Measurements from ENCODE around the gene TK1. TPM values are rescaled to one million over a fixed set of nuclear protein-coding genes. Genes with fewer than 3 reads are reported as not detected.

The TK1 gene
- total RNA-seq, 2 experiments from 2014 or later, result 93.1 to 97.8 TPM

DNA sequence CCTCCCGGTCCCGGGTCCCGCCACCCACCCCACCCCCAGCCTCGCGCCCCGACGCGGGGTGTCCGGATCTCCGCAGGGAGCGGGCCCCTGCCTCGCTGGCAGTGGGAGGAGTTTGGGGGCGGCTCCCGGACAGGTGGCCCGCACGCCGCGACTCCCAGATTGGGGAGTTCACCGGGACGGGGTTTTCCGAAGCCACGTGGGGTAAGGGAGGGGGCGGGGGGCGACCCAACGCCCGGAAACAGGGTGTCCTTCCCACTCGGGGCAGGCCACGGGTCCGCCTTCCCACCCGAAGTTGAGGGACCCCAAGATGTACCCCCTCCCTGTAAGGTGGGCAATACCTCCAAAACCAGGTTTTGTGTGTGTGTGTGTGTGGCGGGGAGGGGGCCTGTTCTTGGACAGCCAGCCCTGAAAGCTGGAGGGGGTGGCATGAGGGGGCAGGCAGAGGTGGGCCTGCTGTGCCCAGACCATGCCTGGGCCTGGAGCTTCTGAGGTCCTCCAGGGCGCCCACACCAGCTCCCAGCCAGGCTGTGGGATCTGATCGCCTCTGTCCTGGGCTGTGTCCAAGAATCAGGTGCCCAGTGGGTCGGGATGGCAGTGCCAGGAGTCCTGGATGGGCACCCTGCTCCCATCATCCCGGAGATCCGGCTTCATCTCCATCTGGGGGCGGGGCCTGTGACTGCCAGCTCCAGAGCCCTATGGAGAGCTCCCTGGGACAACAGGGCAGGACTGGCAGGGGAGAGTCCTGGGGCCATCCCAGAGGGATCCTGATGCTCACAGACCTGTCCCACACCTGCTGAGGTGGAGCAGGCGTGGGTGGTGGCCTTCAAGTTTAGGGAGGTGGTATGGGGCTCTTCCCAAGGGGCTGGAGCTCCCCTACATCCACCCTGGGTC, 17.7 kb downstream of the TK1 start:
- peak overlapping the region; percentile 65 for H3K4me3 Mint-ChIP-seq
- DNase-seq (peak; percentile 55), ATAC-seq (ENCODE audit: low read depth) (peak; percentile 32)
- no peak overlapping the region for H3K27ac Mint-ChIP-seq
- POLR2A ChIA-PET, result interaction anchor here (0.9 to 1.6 kb wide), 6 partner anchors 17 to 44 kb away, joined by 3 to 6 read pairs (median 5); no protein-coding TSS in a partner anchor
- no peaks in the 10 kb centered on the region for H3K9me3 Mint-ChIP-seq
- H3K27me3 Mint-ChIP-seq, result no peaks in the 10 kb centered on the region
- H3K4me1 Mint-ChIP-seq, result peaks cover 24% of the 10 kb centered on the region
- peaks cover 7% of the 10 kb centered on the region for H3K36me3 Mint-ChIP-seq

DNA sequence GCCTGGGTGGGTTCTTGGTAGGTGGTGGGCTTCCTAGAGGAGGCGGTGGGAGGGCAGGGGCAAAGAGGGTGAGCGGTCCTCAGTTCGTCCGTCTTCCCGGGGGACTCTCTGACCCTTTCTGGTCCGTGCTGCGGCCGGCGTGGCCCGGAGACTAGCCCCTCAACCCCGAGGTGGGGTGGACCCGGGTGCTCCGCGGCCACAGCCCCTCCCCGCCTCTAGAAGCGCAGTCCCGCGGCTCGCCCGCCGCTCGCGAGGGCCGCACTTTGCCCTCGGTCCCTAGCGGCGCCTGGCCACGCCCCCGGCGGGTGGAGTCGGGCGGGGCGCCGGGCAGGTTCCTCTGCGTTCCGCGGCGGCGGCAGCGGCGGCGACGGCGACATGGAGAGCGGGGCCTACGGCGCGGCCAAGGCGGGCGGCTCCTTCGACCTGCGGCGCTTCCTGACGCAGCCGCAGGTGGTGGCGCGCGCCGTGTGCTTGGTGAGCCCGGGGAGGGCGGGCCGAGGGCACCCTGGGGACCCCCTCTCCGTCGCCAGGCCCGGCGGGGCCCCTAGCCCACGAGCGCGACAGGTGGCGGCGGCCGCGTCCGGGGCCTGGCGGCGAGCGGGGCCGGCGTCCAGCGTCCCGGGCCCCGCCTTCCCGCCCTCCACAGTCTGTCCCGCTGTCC, 18.5 kb downstream of the TK1 start, which contains the start of gene SYNGR2:
SYNGR2 (plus strand) TSS at position 340 of the 661 bp plus-strand sequence; CDS start at position 376, 36 bp downstream.
- DNase-seq (peak; percentile 97), ATAC-seq (ENCODE audit: low read depth) (peak; percentile 88)
- POLR2A ChIA-PET, result interaction anchor here (1.1 to 1.6 kb wide), 2 partner anchors 24 to 30 kb away, joined by 5 read pairs; no protein-coding TSS in a partner anchor
- Mint-ChIP-seq H3K27me3 (peaks cover 1% of the 10 kb centered on the region), H3K4me3 (peak within 1 kb of the TSS; percentile 65), H3K36me3 (peaks cover 4% of the 10 kb centered on the region), H3K9me3 (no peaks in the 10 kb centered on the region), H3K27ac (peak within 1 kb of the TSS; percentile 54), H3K4me1 (peaks cover 17% of the 10 kb centered on the region)

DNA sequence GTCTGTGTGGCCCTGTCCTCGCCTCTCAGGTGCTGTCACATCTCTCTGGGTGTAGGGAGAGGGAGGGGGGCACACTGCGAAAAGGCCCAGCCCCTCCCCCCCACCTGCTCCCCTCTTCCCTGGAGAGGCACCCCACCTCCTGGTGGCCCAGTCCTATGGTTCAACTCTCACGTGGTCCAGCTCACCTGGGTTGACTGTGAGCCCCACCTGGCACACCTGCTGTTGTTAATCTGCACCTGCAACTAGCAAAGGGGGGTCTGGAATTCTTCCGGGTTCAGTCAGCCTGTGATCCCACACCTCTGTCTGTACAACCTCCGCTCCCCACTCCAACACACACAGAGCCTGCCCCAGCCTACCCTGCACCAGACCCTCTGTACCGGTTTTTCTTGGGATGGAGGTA, 20.4 kb downstream of the TK1 start:
- POLR2A ChIA-PET, result interaction anchor here (0.7 kb wide), 1 partner anchor 279 kb away, joined by 7 read pairs; no protein-coding TSS in a partner anchor
- peaks cover under 1% of the 10 kb centered on the region for H3K36me3 Mint-ChIP-seq
- no peak for DNase-seq
- H3K27me3 Mint-ChIP-seq, result peaks cover 1% of the 10 kb centered on the region
- H3K27ac Mint-ChIP-seq, result no peak overlapping the region
- ATAC-seq (ENCODE audit: low read depth), result no peak
- no peak overlapping the region for H3K4me3 Mint-ChIP-seq
- no peaks in the 10 kb centered on the region for H3K9me3 Mint-ChIP-seq
- H3K4me1 Mint-ChIP-seq, result peaks cover 2% of the 10 kb centered on the region

DNA sequence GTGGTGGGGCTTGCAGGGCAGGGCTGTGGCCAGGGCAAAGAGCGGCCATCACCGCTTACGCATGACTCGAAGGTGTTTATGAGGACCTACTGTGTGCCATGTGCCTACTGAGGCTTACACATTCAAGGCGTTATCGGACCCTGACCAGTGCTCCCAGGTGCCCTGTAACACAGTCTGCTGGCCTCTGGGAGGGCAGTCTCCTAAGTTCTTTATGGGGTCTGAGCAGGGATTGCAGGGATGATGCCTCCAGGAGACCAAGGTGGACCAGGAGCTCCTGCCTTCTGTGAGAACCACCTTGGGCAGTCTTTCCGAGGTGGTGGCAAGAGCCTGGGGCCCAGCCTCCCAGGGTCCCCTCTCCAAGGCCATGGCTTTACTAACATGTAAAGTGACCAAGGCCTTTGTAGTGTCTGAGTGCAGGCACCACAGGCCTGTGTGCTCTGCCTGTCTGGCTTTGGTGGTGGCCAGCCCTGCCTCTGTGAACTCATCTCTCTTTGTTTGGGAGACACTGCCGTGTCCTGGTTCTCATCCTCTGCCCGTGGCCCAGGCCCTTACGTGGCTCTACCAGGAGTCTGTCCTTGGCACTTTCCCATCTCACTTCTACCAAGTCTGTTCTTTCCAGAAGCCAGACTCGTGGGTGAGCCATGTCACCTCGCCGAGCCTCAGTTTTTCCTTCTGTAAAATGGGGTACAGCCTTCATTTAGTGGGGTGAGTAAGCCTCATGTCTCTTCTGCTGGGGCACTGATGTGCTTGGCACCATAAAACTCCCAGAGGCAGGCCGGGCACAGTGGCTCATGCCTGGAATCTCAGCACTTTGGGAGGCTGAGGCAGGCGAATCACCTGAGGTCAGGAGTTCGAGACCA, 21.9 kb downstream of the TK1 start:
- Mint-ChIP-seq H3K36me3 (no peaks in the 10 kb centered on the region), H3K4me1 (no peaks in the 10 kb centered on the region), H3K4me3 (no peak overlapping the region), H3K27ac (no peak overlapping the region), H3K27me3 (peaks cover 1% of the 10 kb centered on the region), H3K9me3 (no peaks in the 10 kb centered on the region)
- POLR2A ChIA-PET, result no interaction called here
- ATAC-seq (ENCODE audit: low read depth), result no peak
- DNase-seq, result no peak

DNA sequence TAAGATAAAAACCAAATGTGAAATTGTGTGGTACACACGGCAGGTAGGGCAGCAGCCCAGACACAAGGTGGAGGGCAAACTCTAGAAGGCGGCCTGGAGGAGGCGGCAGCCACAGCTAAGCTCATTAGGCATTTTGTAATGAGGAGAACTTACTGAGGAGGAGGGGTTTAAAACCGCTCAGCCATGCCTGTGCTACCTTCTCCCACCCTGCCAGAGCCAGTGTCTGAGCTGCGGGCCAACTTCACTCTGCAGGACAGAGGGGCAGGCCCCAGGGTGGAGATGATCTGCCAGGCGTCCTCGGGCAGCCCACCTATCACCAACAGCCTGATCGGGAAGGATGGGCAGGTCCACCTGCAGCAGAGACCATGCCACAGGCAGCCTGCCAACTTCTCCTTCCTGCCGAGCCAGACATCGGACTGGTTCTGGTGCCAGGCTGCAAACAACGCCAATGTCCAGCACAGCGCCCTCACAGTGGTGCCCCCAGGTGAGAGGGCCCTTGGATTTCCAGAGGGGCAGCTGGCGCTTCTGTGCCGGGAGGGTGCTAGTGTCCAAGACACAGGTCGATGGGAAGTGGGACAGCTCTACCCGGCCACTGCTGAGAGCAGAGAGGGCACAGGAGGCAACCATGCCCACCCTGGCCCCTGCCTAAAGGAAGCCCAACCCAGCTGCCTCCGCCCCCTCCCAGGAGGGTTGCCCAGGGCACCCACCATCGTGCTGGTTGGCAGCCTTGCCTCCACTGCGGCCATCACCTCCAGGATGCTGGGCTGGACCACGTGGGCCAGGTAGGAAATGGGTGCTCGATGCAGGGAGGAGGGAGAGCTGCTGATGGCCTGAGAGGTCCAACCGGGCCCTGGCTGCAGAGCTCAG, 22.7 kb downstream of the TK1 start:
- H3K27ac Mint-ChIP-seq, result no peak overlapping the region
- ATAC-seq (ENCODE audit: low read depth), result no peak
- no peaks in the 10 kb centered on the region for H3K9me3 Mint-ChIP-seq
- POLR2A ChIA-PET, result no interaction called here
- H3K27me3 Mint-ChIP-seq, result peaks cover 1% of the 10 kb centered on the region
- no peak for DNase-seq
- H3K4me1 Mint-ChIP-seq, result no peaks in the 10 kb centered on the region
- no peak overlapping the region for H3K4me3 Mint-ChIP-seq
- no peaks in the 10 kb centered on the region for H3K36me3 Mint-ChIP-seq

DNA sequence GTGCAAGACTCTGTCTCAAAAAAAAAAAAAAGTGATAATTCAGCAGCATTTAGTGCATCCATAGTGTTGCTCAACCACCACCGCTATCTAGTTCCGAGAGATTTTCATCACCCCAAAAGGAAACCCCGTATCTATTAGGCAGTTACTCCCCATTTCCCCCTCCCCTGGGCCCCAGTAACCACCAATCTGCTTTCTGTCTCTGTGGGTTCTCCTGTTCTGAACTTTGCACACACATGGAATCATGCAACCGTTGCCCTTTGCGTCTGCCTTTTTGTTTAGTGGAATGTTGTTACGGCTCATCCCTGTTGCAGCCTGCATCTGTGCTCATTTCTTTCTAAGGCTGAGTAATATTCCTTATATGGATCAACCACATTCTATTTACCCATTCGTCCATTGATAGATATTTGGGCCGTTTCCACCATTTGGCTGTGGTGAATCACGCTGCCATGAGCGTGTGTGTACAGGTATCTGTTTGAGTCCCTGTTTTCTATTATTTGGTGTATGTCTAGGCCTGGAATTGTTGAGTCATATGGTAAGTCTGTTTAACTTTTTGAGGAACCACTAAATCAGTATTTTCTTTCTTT, 27.2 kb downstream of the TK1 start:
- no peak for DNase-seq
- Mint-ChIP-seq H3K4me1 (peaks cover 4% of the 10 kb centered on the region), H3K4me3 (no peak overlapping the region), H3K27me3 (peaks cover 1% of the 10 kb centered on the region), H3K27ac (no peak overlapping the region), H3K36me3 (no peaks in the 10 kb centered on the region), H3K9me3 (no peaks in the 10 kb centered on the region)
- POLR2A ChIA-PET, result no interaction called here
- no peak for ATAC-seq (ENCODE audit: low read depth)

DNA sequence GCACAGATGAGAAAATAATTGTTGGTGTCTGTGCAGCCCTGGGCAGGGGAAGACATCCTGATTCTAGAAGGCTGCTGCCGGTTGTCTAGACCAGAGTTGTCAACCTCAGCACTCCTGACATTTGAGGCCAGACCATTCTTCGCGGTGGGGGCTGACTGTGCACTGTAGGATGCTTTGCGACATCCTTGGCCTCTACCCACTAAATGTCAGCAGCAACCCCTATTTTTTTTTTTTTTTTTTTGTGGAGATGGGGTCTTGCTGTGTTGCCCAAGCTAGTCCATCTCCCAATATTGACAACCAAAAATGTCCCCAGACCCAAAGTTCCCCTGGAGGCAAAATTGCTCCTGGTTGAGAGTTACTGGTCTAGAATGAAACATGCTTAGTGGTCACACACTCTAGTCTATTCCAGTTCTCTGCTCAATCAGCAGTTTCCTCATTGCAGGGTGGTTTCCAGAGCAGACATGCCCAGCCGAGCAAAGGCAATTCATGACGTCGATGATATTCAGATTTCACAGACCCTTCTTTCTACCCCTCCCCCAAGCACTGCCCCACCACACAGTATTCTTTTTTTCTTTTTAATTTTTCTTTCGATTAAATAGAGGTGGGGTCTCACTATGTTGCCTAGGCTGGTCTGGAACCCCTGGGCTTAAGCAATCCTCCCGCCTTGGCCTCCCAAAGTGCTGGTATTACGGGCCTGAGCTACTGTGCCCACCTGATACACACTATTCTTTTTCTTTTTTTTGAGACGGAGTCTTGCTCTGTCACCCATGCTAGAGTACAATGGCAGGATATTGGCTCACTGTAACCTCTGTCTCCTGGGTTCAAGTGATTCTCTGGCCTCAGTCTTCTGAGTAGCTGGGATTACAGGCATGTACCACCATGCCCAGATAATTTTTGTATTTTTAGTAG, 31.7 kb downstream of the TK1 start:
- no peaks in the 10 kb centered on the region for H3K36me3 Mint-ChIP-seq
- H3K4me3 Mint-ChIP-seq, result no peak overlapping the region
- no peaks in the 10 kb centered on the region for H3K27me3 Mint-ChIP-seq
- POLR2A ChIA-PET, result no interaction called here
- H3K4me1 Mint-ChIP-seq, result peaks cover 4% of the 10 kb centered on the region
- ATAC-seq (ENCODE audit: low read depth), result peak; percentile 62
- DNase-seq, result no peak
- H3K9me3 Mint-ChIP-seq, result no peaks in the 10 kb centered on the region
- H3K27ac Mint-ChIP-seq, result no peak overlapping the region

DNA sequence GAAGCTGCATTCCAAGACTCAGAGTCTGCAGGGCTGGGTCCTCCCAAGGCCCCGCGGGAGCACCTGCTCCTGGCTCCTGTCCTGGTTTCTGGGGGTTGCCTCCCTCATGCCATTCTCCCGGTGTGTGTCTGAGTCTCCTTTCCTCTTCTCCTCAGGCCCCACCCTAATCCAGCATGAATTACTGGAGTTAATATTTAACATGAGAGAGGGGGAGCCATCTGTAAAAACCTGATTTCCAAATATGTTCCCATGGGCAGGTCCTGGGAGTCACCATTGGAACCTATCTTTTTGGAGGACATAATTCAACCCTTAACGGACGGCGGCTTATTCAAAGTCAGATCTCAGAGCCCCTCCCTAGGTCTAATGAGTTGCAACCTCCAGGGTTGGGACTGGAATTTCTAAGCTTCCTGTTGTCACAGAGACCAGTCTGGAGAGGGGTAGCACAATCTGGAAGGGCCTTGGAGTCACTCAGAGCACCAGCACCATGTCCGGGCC, 35.3 kb downstream of the TK1 start:
- Mint-ChIP-seq H3K9me3 (no peaks in the 10 kb centered on the region), H3K27me3 (no peaks in the 10 kb centered on the region), H3K4me1 (peaks cover 14% of the 10 kb centered on the region), H3K27ac (no peak overlapping the region), H3K36me3 (no peaks in the 10 kb centered on the region), H3K4me3 (no peak overlapping the region)
- POLR2A ChIA-PET, result interaction anchor here (1.1 to 1.2 kb wide), 2 partner anchors 10 to 11 kb away, joined by 3 to 4 read pairs; no protein-coding TSS in a partner anchor
- ATAC-seq (ENCODE audit: low read depth) (no peak), DNase-seq (no peak)

DNA sequence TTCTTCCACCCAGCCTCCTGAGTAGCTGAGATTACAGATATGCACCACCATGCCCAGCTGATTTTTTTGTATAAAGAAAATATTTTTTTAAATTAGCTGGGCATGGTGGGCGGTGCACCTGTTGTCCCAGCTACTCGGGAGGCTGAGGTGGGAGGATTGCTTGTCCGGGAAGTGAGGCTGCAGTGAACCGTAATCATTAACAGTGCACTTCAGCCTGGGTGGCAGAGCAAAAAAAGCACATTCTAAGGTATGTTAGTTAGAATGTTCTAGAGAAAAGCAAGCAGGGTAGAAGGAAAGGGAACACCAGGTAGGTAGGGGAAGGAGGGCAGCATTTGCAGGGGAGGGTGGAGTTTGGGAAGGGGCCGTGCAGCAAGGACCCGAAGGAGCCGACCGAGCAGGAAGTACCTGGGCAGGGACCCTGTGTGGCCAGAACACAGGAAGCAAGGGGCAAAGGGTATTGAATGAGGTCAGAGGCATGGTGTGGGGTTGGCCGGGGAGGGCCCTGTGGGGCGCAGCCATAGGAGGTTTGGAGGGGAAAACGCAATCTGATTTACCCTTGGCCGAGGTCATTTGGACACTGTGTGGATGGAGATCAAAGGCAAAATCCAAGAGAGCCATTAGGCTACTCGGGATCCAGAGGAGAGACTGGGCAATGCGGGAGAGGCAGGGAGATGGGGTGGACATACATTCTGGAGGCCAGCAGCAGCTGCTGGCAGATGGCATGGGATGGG, 38.4 kb downstream of the TK1 start:
- POLR2A ChIA-PET, result no interaction called here
- peaks cover 10% of the 10 kb centered on the region for H3K4me1 Mint-ChIP-seq
- H3K36me3 Mint-ChIP-seq, result no peaks in the 10 kb centered on the region
- H3K9me3 Mint-ChIP-seq, result no peaks in the 10 kb centered on the region
- ATAC-seq (ENCODE audit: low read depth) (no peak), DNase-seq (no peak)
- H3K27ac Mint-ChIP-seq, result no peak overlapping the region
- H3K4me3 Mint-ChIP-seq, result no peak overlapping the region
- H3K27me3 Mint-ChIP-seq, result no peaks in the 10 kb centered on the region

DNA sequence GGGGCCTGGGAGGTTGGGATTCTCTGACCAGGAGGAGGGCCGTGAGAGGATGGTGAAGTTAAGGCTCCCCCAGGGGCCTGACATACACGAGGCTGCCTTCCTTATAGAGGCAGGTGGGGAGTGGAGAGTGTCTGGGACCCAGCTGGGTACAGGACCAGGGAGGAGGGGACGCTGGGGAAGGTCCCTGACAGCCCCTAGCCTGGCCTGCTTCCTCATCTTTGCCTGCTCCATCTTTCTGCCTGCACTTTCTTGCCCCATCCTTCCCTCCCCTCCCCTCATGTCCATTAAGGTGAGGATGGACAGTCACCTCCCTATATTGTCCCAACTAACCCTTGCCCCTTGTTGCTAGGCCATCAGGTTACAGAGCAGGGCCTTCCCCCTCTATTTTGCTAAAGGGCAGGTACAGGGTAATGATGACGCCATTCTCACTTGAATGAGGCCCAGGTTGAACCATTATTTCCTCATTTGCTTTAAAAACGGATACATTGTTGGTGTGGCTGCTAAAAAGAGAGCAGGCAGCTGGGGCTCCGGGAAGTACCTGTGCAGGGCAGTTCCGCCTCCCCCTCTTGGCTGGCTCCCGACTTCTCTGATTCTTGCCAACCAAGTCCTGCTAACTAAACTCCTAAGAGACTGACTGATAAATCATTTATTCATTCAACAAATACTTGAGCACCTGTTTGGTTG, 39.4 kb downstream of the TK1 start:
- POLR2A ChIA-PET, result interaction anchor here (0.9 kb wide), 1 partner anchor 20 kb away, joined by 3 read pairs; no protein-coding TSS in a partner anchor
- no peak for DNase-seq
- H3K36me3 Mint-ChIP-seq, result peaks cover 4% of the 10 kb centered on the region
- H3K4me3 Mint-ChIP-seq, result no peak overlapping the region
- H3K27me3 Mint-ChIP-seq, result no peaks in the 10 kb centered on the region
- H3K27ac Mint-ChIP-seq, result peak overlapping the region; percentile 54
- no peak for ATAC-seq (ENCODE audit: low read depth)
- H3K9me3 Mint-ChIP-seq, result no peaks in the 10 kb centered on the region
- H3K4me1 Mint-ChIP-seq, result peaks cover 13% of the 10 kb centered on the region

All from activated naive CD8-positive, alpha-beta T cell treated with anti-CD3 and anti-CD28 coated beads, Interleukin-2, amount 10 ng/mL, durations not matched to agents 7 days and 5 days (primary cell).